22Rv1 (cell line): ENCODE results near the gene NIF3L1.

ENCODE experiments used
- H3K27ac ChIP-seq: fragments of 450-650 bp; 2 replicates; pipeline ENCODE4 v1.5.1; 2017
- ZFX ChIP-seq: fragments of 450-650 bp; IDR thresholded peaks from 2 replicates; pipeline ENCODE4 v1.6.1; 2017; ENCODE audit warnings: antibody characterized with exemption, borderline replicate concordance
- TF ChIP-seq, protein P1 (sequence below): fragments of 450-650 bp; IDR thresholded peaks from 2 replicates; pipeline ENCODE4 v1.5.1; 2017; ENCODE audit warnings: mild to moderate bottlenecking

NIF3L1 gene

DNA sequence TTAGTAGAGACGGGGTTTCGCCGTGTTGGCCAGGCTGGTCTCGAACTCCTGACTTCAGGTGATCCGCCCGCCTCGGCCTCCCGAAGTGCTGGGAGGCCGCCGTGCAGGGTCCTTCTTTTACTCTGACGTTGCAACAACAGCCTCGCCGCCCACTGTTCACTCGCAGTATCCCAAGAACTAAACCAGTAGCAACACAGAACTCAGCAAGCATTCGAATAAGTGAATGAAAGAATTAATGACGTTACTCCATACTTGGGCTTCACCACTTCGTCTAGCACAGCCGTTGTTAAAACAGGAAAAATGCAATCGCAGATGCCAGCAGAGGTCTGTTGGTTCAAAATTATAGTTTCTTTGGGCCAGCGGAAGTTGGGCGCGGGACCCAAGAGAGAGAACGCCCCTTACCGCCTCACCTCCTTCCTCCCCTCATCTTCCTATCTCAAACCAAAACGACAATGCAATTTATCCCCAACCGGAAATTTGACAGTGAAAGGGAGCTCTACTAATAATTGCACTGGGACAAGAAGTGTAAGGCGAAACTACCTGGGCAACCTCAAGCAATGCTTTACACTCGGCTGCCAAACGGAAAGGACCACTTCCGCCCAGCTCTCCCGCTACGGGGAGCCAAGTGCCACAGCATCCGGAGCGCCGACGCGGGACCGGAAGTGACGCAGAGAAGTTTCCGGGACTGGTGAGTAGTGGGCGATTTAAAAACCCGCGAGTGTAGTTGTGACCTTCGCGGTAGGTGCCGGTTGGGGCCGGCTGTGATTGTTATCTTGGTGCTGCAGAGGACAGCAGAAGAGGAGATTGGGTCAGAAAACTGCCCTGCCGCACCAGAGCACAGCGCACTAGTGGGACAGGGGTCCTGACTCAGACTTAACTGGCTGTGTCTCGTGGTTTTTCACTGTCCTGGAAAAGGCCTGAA is at the start of gene NIF3L1, which contains the start of gene PPIL3:
TSS of gene NIF3L1 (plus strand) at position 668 of the 922 bp plus-strand sequence. CDS start 2,573 bp downstream, outside the sequence.
TSS of gene PPIL3 (minus strand) at position 374 of the 922 bp plus-strand sequence. CDS start 1,462 bp downstream, outside the sequence.
- TF ChIP-seq ZFX: no peak
- TF ChIP-seq, protein P1, sequence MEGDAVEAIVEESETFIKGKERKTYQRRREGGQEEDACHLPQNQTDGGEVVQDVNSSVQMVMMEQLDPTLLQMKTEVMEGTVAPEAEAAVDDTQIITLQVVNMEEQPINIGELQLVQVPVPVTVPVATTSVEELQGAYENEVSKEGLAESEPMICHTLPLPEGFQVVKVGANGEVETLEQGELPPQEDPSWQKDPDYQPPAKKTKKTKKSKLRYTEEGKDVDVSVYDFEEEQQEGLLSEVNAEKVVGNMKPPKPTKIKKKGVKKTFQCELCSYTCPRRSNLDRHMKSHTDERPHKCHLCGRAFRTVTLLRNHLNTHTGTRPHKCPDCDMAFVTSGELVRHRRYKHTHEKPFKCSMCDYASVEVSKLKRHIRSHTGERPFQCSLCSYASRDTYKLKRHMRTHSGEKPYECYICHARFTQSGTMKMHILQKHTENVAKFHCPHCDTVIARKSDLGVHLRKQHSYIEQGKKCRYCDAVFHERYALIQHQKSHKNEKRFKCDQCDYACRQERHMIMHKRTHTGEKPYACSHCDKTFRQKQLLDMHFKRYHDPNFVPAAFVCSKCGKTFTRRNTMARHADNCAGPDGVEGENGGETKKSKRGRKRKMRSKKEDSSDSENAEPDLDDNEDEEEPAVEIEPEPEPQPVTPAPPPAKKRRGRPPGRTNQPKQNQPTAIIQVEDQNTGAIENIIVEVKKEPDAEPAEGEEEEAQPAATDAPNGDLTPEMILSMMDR: no peak
- peak within 1 kb of the TSS; percentile 99 for H3K27ac ChIP-seq

DNA sequence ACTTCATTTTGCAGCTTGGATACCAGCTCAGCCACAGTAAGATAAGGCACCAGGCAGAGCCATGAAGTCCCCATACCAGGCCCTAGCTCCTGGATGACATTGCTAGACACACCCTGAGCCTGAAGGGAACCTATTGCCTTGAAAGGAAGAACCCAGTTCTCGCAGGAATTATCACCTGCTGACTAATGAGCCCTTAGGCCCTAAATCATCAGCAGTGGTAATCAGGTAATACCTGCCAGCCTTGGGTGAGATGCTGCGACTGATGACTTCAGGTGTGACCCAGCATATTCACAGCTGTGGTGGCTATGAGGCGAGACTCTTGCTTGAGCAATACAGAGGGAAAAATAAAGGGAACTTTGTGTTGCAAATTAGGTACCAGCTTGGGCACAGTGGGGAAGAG is 49.7 kb upstream of the NIF3L1 start:
- no peak overlapping the region for H3K27ac ChIP-seq
- TF ChIP-seq ZFX: no peak
- TF ChIP-seq, protein P1: no peak

- TF ChIP-seq ZFX: no peak
- TF ChIP-seq, protein P1: no peak
- H3K27ac ChIP-seq: no peak overlapping the region
Measured at GRCh38 chr2:200843993-200844948, 44.9 kb upstream of the NIF3L1 start.

GRCh38 chr2:200845194-200845593 is 44.0 kb upstream of the NIF3L1 start:
- TF ChIP-seq, protein P1: no peak
- TF ChIP-seq ZFX: no peak
- no peak overlapping the region for H3K27ac ChIP-seq

DNA sequence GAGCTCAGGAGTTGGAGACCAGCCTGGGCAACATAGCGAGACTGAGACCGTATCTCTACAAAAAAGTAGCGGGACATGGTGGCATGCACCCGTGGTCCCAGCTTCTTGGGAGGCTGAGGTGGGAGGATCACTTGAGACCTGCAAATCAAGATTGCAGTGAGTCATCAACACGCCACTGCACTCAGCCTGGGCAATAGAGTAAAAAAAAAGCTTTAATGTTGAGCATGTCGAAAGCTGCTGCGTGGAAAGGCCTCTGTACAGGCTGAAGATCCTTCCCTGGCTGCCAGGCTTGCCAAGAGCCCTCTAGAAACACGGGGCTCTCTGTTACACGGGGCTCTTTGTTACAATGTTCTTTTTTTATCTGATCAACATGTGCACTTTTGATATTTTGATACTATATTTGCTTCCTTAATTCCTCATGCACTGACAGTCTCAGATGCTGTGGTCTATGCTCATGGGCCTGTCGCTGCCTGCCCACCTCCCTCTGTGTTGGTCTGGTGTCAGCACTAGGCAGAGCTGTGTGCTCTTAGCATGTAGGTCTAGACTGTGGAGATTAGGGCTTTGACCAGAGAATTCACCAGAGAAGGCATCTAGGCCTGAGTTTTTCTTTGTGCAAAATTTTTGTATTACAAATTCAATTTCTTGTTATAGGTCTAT is 43.4 kb upstream of the NIF3L1 start:
- no peak overlapping the region for H3K27ac ChIP-seq
- TF ChIP-seq ZFX: no peak
- TF ChIP-seq, protein P1: no peak

- no peak overlapping the region for H3K27ac ChIP-seq
- no peak for TF ChIP-seq ZFX
- TF ChIP-seq, protein P1: no peak
Measured at GRCh38 chr2:200847269-200847668, 41.9 kb upstream of the NIF3L1 start.
